ENCODE results near the gene ADAMTS2.

Gene ADAMTS2

GRCh38 chr5:179300581-179301180 lies 44.6 kb downstream of the ADAMTS2 start:
- Histone ChIP-seq H3K9ac (ENCODE audit: low read length) (no peak overlapping the region), H3K4me3 (ENCODE audit: low read length) (no peak overlapping the region), H3K4me1 (ENCODE audit: control insufficient read depth, insufficient read depth, low read length) (no peaks in the 10 kb centered on the region), H3K9me3 (ENCODE audit: control insufficient read depth, low read length) (no peaks in the 10 kb centered on the region), H3K36me3 (ENCODE audit: control insufficient read depth, insufficient read depth, low read length) (no peaks in the 10 kb centered on the region), H3K27me3 (ENCODE audit: control insufficient read depth, insufficient read depth, low read length) (no peaks in the 10 kb centered on the region)

- Histone ChIP-seq H3K9me3 (ENCODE audit: control insufficient read depth, low read length) (no peaks in the 10 kb centered on the region), H3K4me3 (ENCODE audit: low read length) (no peak overlapping the region), H3K36me3 (ENCODE audit: control insufficient read depth, insufficient read depth, low read length) (no peaks in the 10 kb centered on the region), H3K4me1 (ENCODE audit: control insufficient read depth, insufficient read depth, low read length) (no peaks in the 10 kb centered on the region), H3K9ac (ENCODE audit: low read length) (no peak overlapping the region), H3K27me3 (ENCODE audit: control insufficient read depth, insufficient read depth, low read length) (no peaks in the 10 kb centered on the region)
Measured at GRCh38 chr5:179298181-179298993, 46.9 kb downstream of the ADAMTS2 start.

GRCh38 chr5:179297486-179298180 lies 47.6 kb downstream of the ADAMTS2 start:
- H3K36me3 ChIP-seq (ENCODE audit: control insufficient read depth, insufficient read depth, low read length): no peaks in the 10 kb centered on the region

GRCh38 chr5:179297026-179297425 lies 48.2 kb downstream of the ADAMTS2 start:
- Histone ChIP-seq H3K9ac (ENCODE audit: low read length) (no peak overlapping the region), H3K9me3 (ENCODE audit: control insufficient read depth, low read length) (no peaks in the 10 kb centered on the region), H3K27me3 (ENCODE audit: control insufficient read depth, insufficient read depth, low read length) (no peaks in the 10 kb centered on the region), H3K4me1 (ENCODE audit: control insufficient read depth, insufficient read depth, low read length) (no peaks in the 10 kb centered on the region), H3K4me3 (ENCODE audit: low read length) (no peak overlapping the region), H3K36me3 (ENCODE audit: control insufficient read depth, insufficient read depth, low read length) (no peaks in the 10 kb centered on the region)

More at GRCh38 chr5:179297486-179298180, 47.6 kb downstream of the ADAMTS2 start:
- Histone ChIP-seq H3K4me3 (ENCODE audit: low read length) (no peak overlapping the region), H3K9me3 (ENCODE audit: control insufficient read depth, low read length) (no peaks in the 10 kb centered on the region), H3K9ac (ENCODE audit: low read length) (no peak overlapping the region), H3K4me1 (ENCODE audit: control insufficient read depth, insufficient read depth, low read length) (no peaks in the 10 kb centered on the region), H3K27me3 (ENCODE audit: control insufficient read depth, insufficient read depth, low read length) (no peaks in the 10 kb centered on the region)

- H3K27me3 ChIP-seq (ENCODE audit: control insufficient read depth, insufficient read depth, low read length): no peaks in the 10 kb centered on the region
- H3K36me3 ChIP-seq (ENCODE audit: control insufficient read depth, insufficient read depth, low read length): no peaks in the 10 kb centered on the region
- H3K9me3 ChIP-seq (ENCODE audit: control insufficient read depth, low read length): no peaks in the 10 kb centered on the region
- no peaks in the 10 kb centered on the region for H3K4me1 ChIP-seq (ENCODE audit: control insufficient read depth, insufficient read depth, low read length)
- no peak overlapping the region for H3K9ac ChIP-seq (ENCODE audit: low read length)
- H3K4me3 ChIP-seq (ENCODE audit: low read length): no peak overlapping the region
Measured at GRCh38 chr5:179296150-179296821, 49.0 kb downstream of the ADAMTS2 start.

DNA sequence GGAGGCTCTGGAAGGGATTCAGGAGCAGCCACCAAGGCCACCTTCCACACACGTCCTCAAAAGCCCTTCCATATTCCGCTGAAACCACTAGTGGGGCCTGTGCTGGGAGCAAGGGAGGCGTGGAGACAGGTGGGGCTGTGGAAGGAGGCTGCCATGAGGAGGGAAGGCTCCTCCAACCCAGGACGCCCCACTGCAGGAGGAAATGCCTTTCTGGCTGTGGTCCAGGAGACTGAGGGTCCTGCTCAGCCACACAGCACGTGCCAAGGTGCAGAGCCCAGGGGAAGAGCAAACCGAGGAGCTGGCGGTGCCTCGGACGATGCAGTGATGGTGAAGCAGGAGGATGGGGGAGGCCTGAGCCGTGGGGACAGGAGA lies 49.5 kb downstream of the ADAMTS2 start:
- Histone ChIP-seq H3K9me3 (ENCODE audit: control insufficient read depth, low read length) (no peaks in the 10 kb centered on the region), H3K4me3 (ENCODE audit: low read length) (no peak overlapping the region), H3K36me3 (ENCODE audit: control insufficient read depth, insufficient read depth, low read length) (no peaks in the 10 kb centered on the region)

DNA sequence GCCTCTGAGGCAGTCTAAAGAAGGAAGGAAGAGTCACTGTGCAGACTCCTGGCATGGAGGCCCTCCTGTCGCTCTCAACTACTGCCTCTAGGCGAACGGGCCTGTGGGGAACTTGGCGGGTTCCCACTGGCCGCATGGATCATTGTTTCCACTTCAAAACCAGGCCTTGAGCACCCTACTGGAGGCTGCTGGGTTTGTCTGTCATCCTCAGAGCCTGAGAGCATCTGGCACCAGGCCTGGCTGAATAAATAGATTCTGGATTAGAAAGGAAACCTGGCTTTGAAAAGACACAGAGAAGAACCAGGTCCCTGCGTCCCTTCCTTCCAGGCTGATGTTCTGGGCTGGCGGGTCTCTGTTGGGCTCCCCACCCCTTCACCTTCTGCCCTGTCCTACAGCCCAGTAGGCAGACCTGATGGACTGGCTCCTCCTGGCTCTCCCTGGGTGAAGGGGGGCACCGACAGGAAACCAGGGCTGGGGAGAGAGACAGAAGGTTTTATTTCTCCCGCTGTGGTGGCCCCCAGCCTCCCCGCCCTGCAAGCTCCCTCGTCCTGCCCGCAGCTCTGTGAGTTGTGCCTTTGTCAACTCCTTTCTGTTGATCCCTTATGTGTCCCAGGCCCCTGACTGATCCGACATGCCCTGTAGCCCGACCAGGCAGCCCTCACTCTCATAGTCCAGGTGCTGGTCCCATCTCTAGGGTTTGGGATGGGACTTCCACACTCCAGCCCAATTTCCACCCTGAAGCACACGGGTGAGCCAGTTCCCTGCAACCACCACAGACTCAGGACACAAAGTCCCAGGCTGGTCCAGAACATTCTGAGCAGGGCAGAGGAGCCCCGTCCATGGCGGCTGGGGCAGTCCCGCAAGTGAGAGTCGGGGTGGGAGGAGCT lies 50.1 kb downstream of the ADAMTS2 start:
- no peak overlapping the region for H3K9ac ChIP-seq (ENCODE audit: low read length)
- no peaks in the 10 kb centered on the region for H3K36me3 ChIP-seq (ENCODE audit: control insufficient read depth, insufficient read depth, low read length)
- H3K4me1 ChIP-seq (ENCODE audit: control insufficient read depth, insufficient read depth, low read length): no peaks in the 10 kb centered on the region
- H3K9me3 ChIP-seq (ENCODE audit: control insufficient read depth, low read length): no peaks in the 10 kb centered on the region
- H3K27me3 ChIP-seq (ENCODE audit: control insufficient read depth, insufficient read depth, low read length): no peaks in the 10 kb centered on the region
- H3K4me3 ChIP-seq (ENCODE audit: low read length): no peak overlapping the region

More for the DNA sequence above, 49.5 kb downstream of the ADAMTS2 start:
- no peaks in the 10 kb centered on the region for H3K27me3 ChIP-seq (ENCODE audit: control insufficient read depth, insufficient read depth, low read length)
- no peaks in the 10 kb centered on the region for H3K4me1 ChIP-seq (ENCODE audit: control insufficient read depth, insufficient read depth, low read length)
- no peak overlapping the region for H3K9ac ChIP-seq (ENCODE audit: low read length)

DNA sequence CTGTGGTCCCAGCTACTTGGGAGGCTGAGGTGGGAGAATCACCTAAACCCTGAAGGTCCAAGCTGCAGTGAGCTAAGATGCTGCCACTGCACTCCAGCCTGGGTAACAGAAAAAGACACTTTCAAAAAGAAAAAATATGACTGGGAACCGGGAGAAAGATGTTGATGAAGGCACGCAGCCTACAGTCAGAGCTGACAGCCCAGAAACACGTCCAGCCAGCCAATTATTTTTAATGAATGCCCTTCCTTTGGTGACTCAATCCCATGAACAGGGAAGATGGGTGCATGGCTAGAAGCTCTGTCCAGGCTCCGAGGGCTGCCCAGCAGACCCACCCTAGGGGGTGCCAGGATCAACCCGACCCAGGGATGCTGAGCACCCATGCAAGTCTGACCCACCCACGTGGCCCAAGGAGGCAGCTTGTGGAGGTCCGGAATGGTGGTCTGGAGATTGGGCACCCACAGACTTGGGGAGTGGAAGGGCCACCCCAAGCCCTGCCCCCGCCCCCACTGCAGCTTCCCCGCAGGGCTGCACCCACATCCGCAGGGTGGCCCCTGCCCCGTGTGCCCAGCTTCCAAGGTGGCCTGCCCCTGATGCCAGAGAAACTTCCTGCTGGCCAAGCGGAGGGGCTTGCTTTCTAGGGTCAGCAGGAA lies 51.0 kb downstream of the ADAMTS2 start:
- no peaks in the 10 kb centered on the region for H3K36me3 ChIP-seq (ENCODE audit: control insufficient read depth, insufficient read depth, low read length)
- no peak overlapping the region for H3K4me3 ChIP-seq (ENCODE audit: low read length)
- no peaks in the 10 kb centered on the region for H3K27me3 ChIP-seq (ENCODE audit: control insufficient read depth, insufficient read depth, low read length)
- H3K9ac ChIP-seq (ENCODE audit: low read length): no peak overlapping the region
- no peaks in the 10 kb centered on the region for H3K9me3 ChIP-seq (ENCODE audit: control insufficient read depth, low read length)
- no peaks in the 10 kb centered on the region for H3K4me1 ChIP-seq (ENCODE audit: control insufficient read depth, insufficient read depth, low read length)

- H3K9me3 ChIP-seq (ENCODE audit: control insufficient read depth, low read length): no peaks in the 10 kb centered on the region
Measured at GRCh38 chr5:179292681-179293635, 52.3 kb downstream of the ADAMTS2 start.

DNA sequence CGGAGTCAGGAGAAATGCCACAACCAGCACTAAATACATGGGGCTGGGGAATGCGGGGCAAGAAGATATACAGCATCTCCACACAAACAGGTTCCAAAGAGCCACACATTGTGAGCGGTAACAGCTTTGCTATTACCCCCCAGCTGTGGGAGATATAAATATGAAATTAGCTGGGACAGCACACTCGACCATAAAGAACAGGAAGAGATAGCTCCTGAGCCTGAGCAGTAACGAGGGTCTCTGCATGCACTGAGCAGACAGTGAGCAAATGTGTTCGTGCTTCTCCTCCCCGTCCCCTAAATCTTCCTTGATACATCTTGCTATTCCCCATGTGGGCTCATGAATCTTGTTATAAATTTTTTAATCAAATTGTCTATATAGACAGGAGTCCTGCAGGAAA lies 53.1 kb downstream of the ADAMTS2 start:
- H3K27me3 ChIP-seq (ENCODE audit: control insufficient read depth, insufficient read depth, low read length): no peaks in the 10 kb centered on the region
- H3K9me3 ChIP-seq (ENCODE audit: control insufficient read depth, low read length): no peaks in the 10 kb centered on the region
- H3K4me3 ChIP-seq (ENCODE audit: low read length): no peak overlapping the region
- no peaks in the 10 kb centered on the region for H3K4me1 ChIP-seq (ENCODE audit: control insufficient read depth, insufficient read depth, low read length)
- H3K9ac ChIP-seq (ENCODE audit: low read length): no peak overlapping the region
- H3K36me3 ChIP-seq (ENCODE audit: control insufficient read depth, insufficient read depth, low read length): no peaks in the 10 kb centered on the region

More at GRCh38 chr5:179292681-179293635, 52.3 kb downstream of the ADAMTS2 start:
- Histone ChIP-seq H3K4me3 (ENCODE audit: low read length) (no peak overlapping the region), H3K4me1 (ENCODE audit: control insufficient read depth, insufficient read depth, low read length) (no peaks in the 10 kb centered on the region), H3K9ac (ENCODE audit: low read length) (no peak overlapping the region), H3K27me3 (ENCODE audit: control insufficient read depth, insufficient read depth, low read length) (no peaks in the 10 kb centered on the region), H3K36me3 (ENCODE audit: control insufficient read depth, insufficient read depth, low read length) (no peaks in the 10 kb centered on the region)
